ENCODE data around the gene RBP3. TPM values are rescaled to one million over a fixed set of nuclear protein-coding genes. Genes with fewer than 3 reads are reported as not detected.

Gene RBP3
- polyA plus RNA-seq, 1 donor (not counting 4 experiments of a cell fraction or from before 2014, with no cell fraction given) = not detected

- H3K36me3 ChIP-seq (ENCODE audit: control insufficient read depth in 2 of 2, extremely low read depth in 1 of 2, insufficient read depth in 2 of 2, low read length in 2 of 2) = no peaks in the 10 kb centered on the region
- no peak overlapping the region for H3K9ac ChIP-seq (ENCODE audit: control insufficient read depth, extremely low read depth, insufficient read depth, low read length)
- peaks cover 9% of the 10 kb centered on the region for H3K27me3 ChIP-seq (ENCODE audit: control insufficient read depth, extremely low read depth, insufficient read depth, low read length)
- H3K4me1 ChIP-seq (ENCODE audit: control insufficient read depth, extremely low read depth, insufficient read depth, low read length) = peaks cover 10% of the 10 kb centered on the region
- no peak for DNase-seq (ENCODE audit: low read depth, low spot score)
- no peaks in the 10 kb centered on the region for H3K9me1 ChIP-seq (ENCODE audit: control insufficient read depth, extremely low read depth, insufficient read depth, low read length)
- FAIRE-seq = no peak
- TF ChIP-seq CTCF (optimal IDR thresholded peaks at IDR 0.05 in 1 of 3, IDR thresholded peaks at IDR 0.05 in 1 of 3, conservative IDR thresholded peaks at IDR 0.05 in 1 of 3; ENCODE audit: extremely low read depth in 1 of 3, insufficient read depth in 2 of 3, low read length in 3 of 3) (no peak), EZH2 (IDR thresholded peaks at IDR 0.05; ENCODE audit: low read length) (no peak)
- H2AFZ ChIP-seq (ENCODE audit: control insufficient read depth, low read length) = no peak overlapping the region
- no peak overlapping the region for H3K4me3 ChIP-seq (ENCODE audit: control insufficient read depth in 2 of 3, extremely low read depth in 1 of 3, insufficient read depth in 2 of 3, low read depth in 1 of 3, low read length in 3 of 3)
- dilution Hi-C loops (cut with MboI; ENCODE audit: extremely low pct_ligation_motif_present, low sequenced_read_pairs) = no loop called here
- H3K4me2 ChIP-seq (ENCODE audit: control insufficient read depth, extremely low read depth, insufficient read depth, low read depth, low read length) = no peak overlapping the region
- no peaks in the 10 kb centered on the region for H3K79me2 ChIP-seq (ENCODE audit: control insufficient read depth, insufficient read depth, low read length)
- H3K27ac ChIP-seq (ENCODE audit: control insufficient read depth, insufficient read depth, low read length) = no peak overlapping the region
- no peaks in the 10 kb centered on the region for H3K9me3 ChIP-seq (ENCODE audit: control insufficient read depth, low read depth, low read length)
- no peaks in the 10 kb centered on the region for H4K20me1 ChIP-seq (ENCODE audit: control insufficient read depth, extremely low read depth, insufficient read depth, low read length)
Observed at GRCh38 chr10:47314416-47314970, 33.7 kb upstream of the RBP3 start.

DNA sequence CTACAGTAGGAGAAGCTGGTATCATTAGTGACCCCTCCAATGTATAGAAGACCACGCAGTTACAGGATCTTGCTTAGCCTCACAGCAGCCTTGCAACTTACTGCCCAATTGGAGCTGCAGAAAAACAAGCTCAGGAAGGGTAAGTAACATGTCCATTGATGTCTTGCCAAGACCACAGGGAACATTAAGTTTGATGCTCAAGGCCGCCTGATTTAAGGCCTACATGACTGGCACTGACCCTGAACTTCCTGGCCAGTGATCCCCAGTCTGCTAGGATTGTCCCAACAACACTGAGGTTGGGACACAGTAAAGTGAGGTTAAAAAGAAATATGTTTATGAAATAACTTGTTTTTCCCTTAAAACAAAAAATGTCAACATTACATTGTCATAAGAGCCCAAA lies 32.7 kb upstream of the RBP3 start:
- Histone ChIP-seq H3K36me3 (ENCODE audit: control insufficient read depth in 2 of 2, extremely low read depth in 1 of 2, insufficient read depth in 2 of 2, low read length in 2 of 2) (no peaks in the 10 kb centered on the region), H3K27ac (ENCODE audit: control insufficient read depth, insufficient read depth, low read length) (no peak overlapping the region), H3K9me1 (ENCODE audit: control insufficient read depth, extremely low read depth, insufficient read depth, low read length) (no peaks in the 10 kb centered on the region), H3K4me1 (ENCODE audit: control insufficient read depth, extremely low read depth, insufficient read depth, low read length) (peaks cover 10% of the 10 kb centered on the region), H2AFZ (ENCODE audit: control insufficient read depth, low read length) (no peak overlapping the region), H3K9me3 (ENCODE audit: control insufficient read depth, low read depth, low read length) (no peaks in the 10 kb centered on the region), H3K4me2 (ENCODE audit: control insufficient read depth, extremely low read depth, insufficient read depth, low read depth, low read length) (no peak overlapping the region), H3K4me3 (ENCODE audit: control insufficient read depth in 2 of 3, extremely low read depth in 1 of 3, insufficient read depth in 2 of 3, low read depth in 1 of 3, low read length in 3 of 3) (no peak overlapping the region), H3K9ac (ENCODE audit: control insufficient read depth, extremely low read depth, insufficient read depth, low read length) (no peak overlapping the region), H3K79me2 (ENCODE audit: control insufficient read depth, insufficient read depth, low read length) (no peaks in the 10 kb centered on the region), H3K27me3 (ENCODE audit: control insufficient read depth, extremely low read depth, insufficient read depth, low read length) (peaks cover 8% of the 10 kb centered on the region), H4K20me1 (ENCODE audit: control insufficient read depth, extremely low read depth, insufficient read depth, low read length) (no peaks in the 10 kb centered on the region)
- dilution Hi-C loops (cut with MboI; ENCODE audit: extremely low pct_ligation_motif_present, low sequenced_read_pairs) = no loop called here
- DNase-seq (ENCODE audit: low read depth, low spot score) (no peak), FAIRE-seq (no peak)
- TF ChIP-seq EZH2 (IDR thresholded peaks at IDR 0.05; ENCODE audit: low read length) (no peak), CTCF (optimal IDR thresholded peaks at IDR 0.05 in 1 of 3, IDR thresholded peaks at IDR 0.05 in 1 of 3, conservative IDR thresholded peaks at IDR 0.05 in 1 of 3; ENCODE audit: extremely low read depth in 1 of 3, insufficient read depth in 2 of 3, low read length in 3 of 3) (no peak)

Data from keratinocyte (primary cell).